GM21447 (cell line): ENCODE results near the gene CNTN5.
"Not testable (repeated sequence)": the region's sequence is repeated elsewhere in the genome, so short reads cannot be mapped to it uniquely, and the experiment has no call there.

Experiments used
- ATAC-seq: cut with Tn5 transposase; IDR thresholded peaks from one replicate; pipeline ENCODE4 v1.9.1; 2021; ENCODE audit not compliant: unreplicated experiment

Gene CNTN5

DNA sequence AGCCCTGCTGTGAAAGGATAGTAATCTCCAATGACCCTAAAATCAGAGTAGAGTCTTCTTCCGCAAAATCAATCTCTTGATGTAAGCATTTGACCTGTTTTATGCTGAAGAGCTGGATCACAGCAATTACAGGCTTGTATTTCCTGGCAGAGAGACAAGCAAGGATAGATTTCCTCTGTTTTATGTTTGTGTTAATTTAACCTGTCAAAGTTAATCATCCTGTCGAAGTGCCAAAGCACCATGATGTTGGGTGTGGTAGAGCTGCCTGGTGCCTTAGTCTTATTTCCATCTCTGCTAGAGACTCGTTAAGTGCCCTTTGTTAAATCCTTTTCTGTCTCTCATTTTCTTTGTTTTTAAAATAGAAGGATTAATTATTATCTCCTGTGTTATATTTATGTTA, 248.1 kb downstream of the CNTN5 start:
- ATAC-seq, result no peak

DNA sequence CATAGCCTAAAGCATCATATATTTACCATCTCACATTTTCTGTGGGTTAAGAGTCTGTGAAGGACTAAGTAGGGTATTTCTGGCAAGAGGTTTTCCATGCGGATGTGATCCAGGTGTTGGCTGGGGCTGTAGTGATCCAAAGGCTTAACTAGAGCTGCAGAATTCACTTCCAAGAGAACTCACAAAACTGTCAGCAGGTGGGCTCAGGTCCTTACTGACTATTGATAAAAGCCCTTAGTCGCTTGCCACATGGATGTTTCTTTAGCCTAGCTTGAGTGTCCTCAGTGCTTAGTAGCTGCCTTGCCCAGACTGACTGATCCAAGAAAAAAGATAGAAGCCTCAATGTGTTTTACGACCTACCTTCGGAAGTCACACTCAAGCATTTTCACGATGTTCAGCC, 250.8 kb downstream of the CNTN5 start:
- no peak for ATAC-seq

DNA sequence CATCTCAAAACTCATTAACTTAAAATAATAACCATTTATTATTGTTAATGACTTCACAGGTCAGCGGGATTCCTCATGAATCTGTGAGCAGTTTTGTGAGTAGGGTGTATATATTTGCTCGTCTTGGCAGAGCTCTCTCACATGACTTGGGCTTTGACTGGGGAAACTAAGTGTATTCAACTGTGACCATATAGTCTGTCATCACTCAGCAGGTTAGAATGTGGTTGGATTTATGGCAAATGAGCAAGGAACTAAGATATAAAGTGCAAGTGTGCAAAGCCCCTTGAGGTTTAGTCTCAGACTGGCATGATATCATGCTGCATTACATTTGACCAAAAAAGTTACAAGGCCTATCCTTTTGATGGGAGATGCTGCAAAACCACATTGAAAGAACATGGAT, 254.8 kb downstream of the CNTN5 start:
- ATAC-seq, result no peak

DNA sequence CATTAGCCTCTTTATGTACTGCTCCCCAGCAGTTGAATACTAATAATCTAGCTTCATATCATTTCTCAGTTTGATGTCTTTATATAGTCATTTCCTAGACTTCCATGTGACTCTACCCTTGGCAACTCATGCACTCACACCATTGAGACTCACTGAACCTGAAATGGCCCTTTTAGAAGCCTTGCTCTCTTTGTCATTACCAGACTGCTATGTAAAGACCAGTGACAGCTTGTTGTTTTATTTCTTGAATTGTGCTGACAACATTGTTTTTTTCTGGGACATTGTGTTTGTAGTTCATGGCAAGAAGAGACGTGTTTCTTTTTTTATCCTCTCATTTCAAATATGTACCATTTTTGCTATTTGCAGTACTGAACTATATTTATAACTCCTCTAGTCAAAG, 256.5 kb downstream of the CNTN5 start:
- ATAC-seq, result no peak

DNA sequence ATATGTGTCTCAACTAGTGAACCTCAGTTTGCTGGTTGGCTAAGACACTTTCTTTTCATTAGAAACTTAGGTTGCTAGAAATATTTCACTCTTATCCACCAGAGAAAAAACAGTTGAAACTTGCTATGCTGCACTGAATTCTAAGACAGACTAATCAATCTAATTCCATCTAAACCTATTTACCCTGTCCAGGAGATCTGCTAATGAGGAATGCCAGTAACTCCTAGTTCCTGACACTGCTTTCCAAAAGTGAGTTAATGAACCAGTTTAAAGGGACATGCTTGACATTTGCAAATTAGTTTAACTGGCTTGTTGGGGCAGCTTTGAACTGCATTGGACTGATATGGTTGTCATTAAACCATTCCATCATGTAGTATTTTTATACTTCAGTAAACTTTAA, 258.5 kb downstream of the CNTN5 start:
- ATAC-seq, result no peak

DNA sequence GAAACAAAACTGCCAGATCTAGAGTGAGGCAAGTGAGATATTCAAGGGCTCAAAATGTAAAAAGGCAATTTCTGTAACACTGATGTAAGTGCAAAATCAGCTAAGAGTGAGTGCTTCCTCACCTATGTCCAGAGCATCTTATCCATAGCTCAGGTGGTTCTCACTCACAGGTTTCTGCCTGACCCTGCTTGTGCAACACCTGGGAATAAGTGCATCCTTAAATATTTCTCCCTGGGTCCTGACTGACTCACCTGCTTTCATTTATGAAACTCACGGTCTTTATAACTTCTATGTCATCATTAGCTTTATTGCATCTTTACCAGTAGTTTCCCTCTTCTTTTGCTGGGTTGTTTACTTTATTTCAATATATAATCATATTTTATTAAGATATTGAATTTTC, 260.6 kb downstream of the CNTN5 start:
- ATAC-seq, result no peak

DNA sequence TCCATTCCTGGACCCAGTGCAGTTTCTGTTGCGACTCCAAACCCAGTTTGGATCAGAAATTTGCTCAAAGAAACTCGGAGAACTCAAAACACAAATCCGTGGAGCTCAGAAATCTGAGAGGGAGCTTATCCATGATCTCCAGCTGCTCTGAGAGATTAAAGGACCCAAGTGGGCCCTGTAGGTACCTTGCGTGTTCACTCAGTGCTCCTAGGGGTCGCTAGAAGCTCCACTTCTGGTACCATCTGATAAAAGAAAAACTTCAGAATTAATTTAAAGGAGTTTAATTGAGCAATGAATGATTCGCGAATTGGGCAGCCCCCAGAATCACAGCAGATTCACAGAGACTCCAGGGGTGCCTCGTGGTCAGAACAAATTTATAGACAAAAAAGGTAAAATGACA, 277.2 kb downstream of the CNTN5 start:
- not testable (repeated sequence) for ATAC-seq

DNA sequence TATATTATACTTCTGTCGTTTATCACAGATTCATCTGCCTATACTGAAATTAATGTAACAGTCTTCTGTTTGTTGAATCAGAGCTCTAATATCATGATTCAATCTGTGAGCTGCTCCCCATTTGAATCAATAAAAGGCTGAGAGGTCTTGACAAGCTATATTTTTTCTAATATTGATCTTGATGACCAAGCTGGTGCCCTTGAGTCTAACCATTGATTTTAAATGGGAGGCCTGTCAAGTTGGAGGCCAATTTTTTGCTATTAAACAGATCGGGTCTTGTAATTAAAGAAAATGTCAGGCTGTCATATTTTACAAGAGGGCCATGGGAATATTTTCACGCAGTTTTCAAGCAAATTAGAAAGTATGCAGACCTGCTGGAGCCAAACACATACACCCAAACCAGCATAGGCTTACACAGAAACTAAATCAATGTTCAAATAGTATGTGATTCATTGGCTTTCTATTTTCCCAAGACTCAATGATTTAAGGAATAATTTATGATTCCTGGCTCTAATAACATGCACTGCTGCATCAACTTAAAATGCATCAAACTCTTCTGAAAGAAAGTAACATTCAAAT, 286.9 kb downstream of the CNTN5 start:
- ATAC-seq, result no peak

DNA sequence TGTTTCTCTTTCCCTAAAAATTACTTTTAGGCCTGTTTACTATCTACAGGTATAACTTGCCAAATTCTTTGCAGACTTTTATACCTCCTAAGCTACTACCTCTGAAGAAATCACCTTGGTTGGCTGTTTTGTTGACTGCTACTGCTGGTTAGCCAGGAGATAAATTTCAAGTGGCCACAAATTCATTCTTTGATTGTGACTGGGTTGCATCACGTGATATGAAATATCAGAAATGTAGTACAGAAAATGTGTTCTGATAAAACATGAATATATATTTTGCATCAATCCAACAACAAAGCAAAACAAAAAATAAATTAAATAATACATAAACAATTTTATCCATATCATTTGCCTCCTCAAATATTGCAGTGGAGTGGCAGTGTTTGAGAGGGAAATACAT, 291.1 kb downstream of the CNTN5 start:
- no peak for ATAC-seq

DNA sequence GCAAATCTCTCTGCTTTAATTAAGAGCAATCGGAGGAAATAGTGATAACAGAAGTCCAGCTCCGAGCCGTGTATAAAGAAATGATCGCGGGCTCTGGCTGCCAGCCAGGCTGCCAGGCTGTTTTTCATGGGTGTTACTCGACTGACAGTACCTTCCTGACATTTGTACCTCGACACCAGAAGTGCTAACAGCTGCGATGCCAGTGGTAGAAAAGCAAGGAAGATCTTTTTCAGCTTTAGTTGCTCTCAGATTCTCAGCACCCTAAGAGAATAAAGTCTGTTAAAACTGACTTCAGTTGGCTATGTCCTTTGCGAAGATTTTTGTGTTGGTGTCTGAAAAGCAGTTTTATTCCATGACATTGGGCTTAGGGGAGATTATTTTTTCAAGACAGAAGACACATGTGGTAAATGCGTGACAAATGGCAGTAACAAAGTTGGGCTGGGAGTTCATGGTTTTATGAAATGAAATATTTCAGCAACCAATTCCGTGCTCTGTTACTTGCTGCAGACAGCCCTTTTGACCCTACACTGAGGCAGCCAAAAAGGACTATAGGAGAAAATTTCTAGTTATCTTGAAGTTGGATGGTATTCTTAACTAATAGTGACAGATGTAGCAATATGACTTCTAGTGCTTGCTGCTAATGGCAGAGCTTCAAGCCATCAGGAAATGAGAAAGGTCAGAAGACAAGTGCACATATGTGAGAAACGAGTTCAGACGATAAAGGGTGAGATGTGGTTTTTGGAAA, 296.2 kb downstream of the CNTN5 start:
- ATAC-seq, result no peak

DNA sequence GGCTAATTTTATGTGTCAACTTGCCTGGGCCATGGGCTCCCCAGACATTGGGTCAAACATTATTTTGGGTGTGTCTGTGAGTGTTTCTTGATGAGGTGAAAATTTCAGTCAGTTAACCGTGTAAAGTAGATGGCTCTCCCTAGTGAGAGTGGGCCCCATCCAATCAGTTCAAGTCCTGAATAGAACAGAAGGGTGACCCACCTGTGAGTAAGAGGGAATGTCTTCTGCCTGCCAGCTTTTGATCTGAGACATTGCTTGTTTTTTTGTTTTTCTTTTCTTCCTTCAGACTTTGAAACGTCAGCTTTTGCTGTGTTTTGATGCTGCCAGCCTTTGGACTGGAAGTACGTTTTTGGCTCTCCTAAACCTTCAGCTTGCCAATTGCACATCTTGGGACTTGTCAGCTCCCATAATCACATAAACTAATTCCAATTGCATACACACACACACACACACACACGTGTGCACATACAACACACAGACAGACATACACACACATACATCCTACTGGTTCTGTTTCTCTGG, 300.1 kb downstream of the CNTN5 start:
- no peak for ATAC-seq

DNA sequence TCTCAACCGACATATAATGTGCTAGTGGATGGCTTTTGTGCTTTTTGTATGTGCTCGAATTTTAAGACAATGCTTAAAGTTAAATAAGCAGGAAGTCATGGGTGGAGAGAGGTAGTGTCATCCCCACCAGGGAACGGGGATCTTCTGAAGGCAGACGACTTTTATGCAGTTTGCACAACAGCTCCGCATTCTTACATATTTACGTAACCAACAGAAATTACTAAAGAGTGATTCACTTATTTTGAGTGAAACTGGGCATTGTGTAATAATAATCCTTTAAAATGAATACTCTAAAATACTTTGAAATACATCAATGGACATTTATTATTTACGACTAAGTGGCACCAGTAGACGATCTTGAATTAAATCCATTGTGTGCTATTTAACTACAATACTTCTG, 305.1 kb downstream of the CNTN5 start:
- no peak for ATAC-seq

DNA sequence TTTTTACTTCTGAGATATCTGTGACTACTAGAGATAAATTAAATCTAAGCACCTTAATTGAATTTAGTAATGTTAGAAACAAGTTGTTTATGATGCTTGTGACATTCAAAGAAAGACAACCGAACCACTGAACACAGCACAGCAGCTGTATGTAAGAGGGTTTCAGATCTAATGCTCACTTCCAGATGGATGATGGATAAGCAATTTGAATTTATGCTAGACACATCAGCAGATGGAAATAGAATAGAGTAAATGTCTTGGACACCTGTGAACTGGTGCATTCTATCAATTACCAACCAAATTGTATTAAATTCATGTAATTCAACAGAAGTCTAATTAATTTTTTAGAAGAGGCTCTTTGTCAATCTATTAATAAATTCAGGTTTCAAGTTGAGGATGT, 306.3 kb downstream of the CNTN5 start:
- ATAC-seq, result no peak

DNA sequence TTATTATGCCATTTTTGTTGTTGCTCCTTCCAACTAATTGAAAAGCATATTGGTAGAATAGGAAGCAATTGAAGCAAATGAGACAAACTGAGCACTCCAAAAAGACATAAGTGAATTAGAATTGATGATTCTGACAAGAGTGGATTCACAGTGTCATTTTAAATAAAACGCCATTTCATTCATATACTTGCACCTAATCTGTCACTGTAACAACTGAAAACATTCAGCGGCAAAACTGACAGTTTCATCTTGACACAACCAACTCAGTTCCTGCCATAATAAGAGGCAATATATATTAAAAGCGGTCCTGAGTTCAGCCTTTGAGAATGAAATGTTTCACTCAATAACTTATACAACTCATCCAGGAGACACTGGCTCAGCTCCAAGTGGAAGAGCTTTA, 306.8 kb downstream of the CNTN5 start:
- no peak for ATAC-seq

DNA sequence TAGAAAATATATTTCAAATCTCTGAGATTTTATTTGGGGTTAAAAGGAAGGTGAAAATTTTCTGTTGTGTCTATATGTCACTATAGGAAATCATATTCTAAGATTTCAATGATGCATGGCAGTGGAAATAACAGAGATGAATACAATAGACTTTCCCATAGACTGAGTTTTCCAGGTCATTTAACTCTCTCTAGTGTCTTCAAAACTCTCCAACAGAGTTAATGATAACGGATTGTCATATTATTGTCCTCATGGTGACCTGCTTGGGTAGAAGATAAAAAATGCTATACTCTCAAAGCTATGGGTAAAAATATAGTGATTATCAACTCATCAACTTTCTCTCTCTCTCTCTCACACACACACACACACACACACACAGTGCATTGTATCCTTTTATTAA, 312.9 kb downstream of the CNTN5 start:
- no peak for ATAC-seq

DNA sequence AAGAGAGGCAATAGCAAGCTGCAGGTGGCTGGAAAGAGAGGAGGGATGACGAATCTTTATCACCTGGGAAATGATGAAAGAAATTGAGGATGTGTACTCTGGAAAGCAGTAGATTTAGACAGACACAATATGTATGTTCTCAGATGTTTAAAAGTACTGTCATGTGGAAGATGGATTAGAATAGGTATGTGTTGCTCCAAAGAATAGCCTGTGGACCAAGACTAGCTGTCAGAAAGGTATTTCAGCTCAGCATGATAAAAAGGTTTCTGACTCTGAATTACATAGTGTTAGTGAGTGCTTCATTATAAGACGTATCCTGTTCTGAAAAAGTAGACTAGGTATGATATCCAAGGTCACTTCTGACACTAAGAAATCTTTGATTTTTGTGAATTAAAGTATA, 322.4 kb downstream of the CNTN5 start:
- ATAC-seq, result no peak

DNA sequence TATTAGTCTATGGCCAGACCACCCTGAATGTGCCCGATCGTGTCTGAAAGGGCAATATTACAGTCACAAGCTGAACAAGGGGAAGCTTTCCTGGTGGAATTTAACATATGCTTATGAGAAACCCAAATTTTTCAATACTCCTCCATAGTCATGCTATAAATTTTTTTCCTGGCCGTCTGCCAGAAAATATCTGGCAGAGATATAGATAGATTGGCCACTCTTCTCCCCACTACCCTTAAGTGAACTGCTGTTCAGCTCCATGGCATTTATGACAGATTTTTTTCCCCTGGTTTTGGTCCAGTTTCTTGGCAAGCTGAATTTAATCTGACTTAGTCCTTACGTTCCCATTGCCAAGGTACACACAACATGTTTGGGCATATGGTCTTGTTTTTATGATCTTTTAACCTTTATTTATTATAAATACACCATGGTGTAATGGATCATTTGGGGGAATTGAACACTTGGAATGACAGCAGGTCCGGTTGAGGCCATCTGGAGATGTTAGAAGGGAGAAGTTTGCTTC, 328.5 kb downstream of the CNTN5 start:
- ATAC-seq, result no peak

DNA sequence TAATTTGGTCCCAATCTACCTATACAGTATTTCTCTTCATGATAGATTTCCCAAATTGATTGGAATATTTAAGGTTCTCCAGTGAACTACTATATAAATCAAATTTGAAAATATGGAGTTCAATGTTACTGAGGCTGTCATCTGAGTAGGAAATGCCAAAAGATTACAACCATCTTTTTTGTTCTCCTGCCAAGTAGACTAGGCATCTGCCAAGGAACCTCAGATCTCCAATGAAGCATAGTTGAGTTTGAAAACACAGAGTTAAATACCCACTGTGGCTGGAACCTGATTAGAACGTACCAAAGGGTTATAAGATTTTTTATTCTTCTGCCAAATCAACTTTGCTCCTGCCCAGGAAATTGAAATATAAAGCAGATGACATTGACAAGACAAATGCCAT, 330.9 kb downstream of the CNTN5 start:
- no peak for ATAC-seq

DNA sequence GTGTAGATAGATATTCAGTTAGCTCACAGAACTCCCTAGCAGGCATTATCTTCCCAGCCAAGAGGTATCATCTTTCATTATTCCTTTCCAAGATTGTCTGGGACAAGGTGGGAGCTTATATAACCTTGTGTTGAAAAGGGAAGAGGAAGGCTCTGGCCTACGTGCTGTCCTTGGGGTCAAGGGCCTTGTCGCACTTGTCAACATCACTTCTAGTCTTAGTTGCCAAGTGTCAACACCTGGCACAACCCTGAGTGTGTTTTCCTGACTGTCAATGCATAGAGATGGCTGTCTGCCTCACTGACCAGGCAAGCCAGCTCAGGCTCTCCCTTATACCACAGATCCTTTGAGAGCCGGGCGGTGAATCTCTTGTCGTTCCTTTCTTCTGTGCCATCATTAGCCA, 331.9 kb downstream of the CNTN5 start:
- ATAC-seq, result no peak

DNA sequence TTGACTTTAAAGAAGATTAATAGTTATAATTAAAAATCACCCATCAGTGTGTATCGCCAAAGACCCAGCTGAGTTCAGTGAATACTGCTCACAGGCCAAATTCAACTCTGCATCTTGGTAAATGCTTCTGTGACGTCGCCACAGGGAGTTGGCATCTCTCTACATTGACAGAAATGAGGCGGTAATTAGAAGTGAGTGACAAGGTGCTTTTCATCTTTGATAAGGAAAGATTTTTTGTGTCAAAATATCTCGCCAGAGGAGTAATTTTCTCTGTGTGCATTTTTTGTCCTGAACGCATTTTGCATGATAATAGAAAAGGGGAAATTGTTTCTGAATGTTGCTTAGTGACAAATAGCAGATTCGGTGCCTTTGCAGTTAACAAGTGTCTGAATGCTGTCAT, 345.8 kb downstream of the CNTN5 start:
- no peak for ATAC-seq

DNA sequence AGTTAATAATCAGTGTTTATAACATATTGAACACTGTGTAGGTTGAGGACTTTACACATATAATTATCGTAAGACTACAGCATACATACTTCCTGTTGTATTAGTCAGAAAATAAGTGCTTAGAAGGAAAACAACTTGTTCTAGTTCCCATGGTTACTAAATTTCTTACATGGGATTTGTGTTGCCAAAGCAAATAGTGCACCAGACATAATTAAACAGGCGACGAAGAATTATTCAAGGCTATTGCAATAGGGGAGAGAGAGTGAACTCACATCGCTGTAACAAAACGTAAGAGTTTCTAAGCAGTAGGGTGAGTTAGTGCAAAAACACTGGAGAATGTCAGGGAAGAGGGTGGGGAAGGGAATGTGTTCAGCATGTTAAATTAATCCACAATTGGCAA, 347.8 kb downstream of the CNTN5 start:
- ATAC-seq, result no peak

DNA sequence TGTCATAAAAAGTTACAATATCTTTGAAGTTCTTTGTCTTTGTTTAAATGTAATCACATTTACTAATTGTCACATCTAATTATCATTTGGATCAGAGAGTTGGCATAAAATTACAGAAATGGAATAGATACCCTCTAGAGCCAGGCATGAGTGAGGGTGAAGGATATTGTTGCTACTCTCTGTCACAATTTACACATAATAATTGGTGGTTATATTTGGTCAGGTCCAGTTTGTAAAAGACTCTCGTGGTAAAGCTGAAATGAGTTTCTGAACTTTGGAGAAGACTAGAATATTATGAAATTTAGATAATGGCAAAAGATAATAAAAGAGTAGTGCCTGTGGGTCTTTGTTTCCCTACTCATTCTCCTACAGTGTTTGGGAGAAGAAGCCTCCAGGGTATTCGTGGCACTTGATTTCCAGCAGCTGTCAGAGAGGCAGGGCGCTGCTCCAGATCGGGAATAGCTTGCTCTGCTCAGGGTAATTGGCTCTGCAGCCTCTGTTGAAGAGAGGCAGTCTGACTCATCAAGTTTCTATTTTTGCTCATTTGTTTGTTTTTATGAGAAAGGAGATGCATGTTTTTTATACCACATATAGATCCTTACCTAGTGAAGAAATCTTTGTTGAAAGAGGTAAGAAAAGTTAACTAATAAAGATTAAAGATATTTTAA, 349.9 kb downstream of the CNTN5 start:
- ATAC-seq, result no peak
